ENCODE results near the gene TRPV4.

The TRPV4 gene

GRCh38 chr12:109768901-109769670 is 64.1 kb downstream of the TRPV4 start:
- TF ChIP-seq MYC (IDR thresholded peaks at IDR 0.05; ENCODE audit: low read depth, low read length) (no peak), POLR2A (IDR thresholded peaks at IDR 0.05; ENCODE audit: extremely low read depth, insufficient read length) (no peak), MAX (IDR thresholded peaks at IDR 0.05; ENCODE audit: low read depth, low read length) (no peak)
- TF ChIP-seq, protein P1, sequence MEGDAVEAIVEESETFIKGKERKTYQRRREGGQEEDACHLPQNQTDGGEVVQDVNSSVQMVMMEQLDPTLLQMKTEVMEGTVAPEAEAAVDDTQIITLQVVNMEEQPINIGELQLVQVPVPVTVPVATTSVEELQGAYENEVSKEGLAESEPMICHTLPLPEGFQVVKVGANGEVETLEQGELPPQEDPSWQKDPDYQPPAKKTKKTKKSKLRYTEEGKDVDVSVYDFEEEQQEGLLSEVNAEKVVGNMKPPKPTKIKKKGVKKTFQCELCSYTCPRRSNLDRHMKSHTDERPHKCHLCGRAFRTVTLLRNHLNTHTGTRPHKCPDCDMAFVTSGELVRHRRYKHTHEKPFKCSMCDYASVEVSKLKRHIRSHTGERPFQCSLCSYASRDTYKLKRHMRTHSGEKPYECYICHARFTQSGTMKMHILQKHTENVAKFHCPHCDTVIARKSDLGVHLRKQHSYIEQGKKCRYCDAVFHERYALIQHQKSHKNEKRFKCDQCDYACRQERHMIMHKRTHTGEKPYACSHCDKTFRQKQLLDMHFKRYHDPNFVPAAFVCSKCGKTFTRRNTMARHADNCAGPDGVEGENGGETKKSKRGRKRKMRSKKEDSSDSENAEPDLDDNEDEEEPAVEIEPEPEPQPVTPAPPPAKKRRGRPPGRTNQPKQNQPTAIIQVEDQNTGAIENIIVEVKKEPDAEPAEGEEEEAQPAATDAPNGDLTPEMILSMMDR (IDR thresholded peaks at IDR 0.05; ENCODE audit: low read depth, low read length): no peak
- no peak for DNase-seq (ENCODE audit: low read depth)
- no peak overlapping the region for H3K4me3 ChIP-seq (ENCODE audit: low read depth, low read length)

GRCh38 chr12:109767991-109768900 is 65.0 kb downstream of the TRPV4 start:
- H3K4me3 ChIP-seq (ENCODE audit: low read depth, low read length): no peak overlapping the region
- TF ChIP-seq, protein P1 (IDR thresholded peaks at IDR 0.05; ENCODE audit: low read depth, low read length): no peak
- TF ChIP-seq MYC (IDR thresholded peaks at IDR 0.05; ENCODE audit: low read depth, low read length) (no peak), MAX (IDR thresholded peaks at IDR 0.05; ENCODE audit: low read depth, low read length) (no peak), POLR2A (IDR thresholded peaks at IDR 0.05; ENCODE audit: extremely low read depth, insufficient read length) (no peak)
- DNase-seq (ENCODE audit: low read depth): no peak

DNA sequence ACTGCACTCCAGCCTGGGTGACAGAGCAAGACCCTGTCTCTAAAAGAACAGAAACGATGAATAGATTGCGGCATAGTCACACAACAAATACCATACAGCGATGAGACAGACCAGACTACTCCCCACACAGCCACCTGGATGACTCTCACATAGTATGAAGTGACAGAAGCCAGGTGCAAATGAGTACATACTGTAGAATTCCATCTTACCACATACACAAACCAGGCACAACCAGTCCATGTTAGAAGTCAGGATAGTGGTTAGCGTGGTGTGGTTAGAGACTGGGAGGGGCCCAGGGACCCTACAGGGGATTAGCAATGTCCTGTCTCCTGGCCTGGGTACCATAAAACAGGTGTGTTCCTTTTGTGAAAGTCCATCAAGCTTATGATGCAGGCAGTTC is 65.7 kb downstream of the TRPV4 start:
- H3K4me3 ChIP-seq (ENCODE audit: low read depth, low read length): no peak overlapping the region
- TF ChIP-seq, protein P1 (IDR thresholded peaks at IDR 0.05; ENCODE audit: low read depth, low read length): no peak
- TF ChIP-seq MAX (IDR thresholded peaks at IDR 0.05; ENCODE audit: low read depth, low read length) (no peak), MYC (IDR thresholded peaks at IDR 0.05; ENCODE audit: low read depth, low read length) (no peak), POLR2A (IDR thresholded peaks at IDR 0.05; ENCODE audit: extremely low read depth, insufficient read length) (no peak)
- DNase-seq (ENCODE audit: low read depth): no peak

GRCh38 chr12:109766251-109766778 is 66.9 kb downstream of the TRPV4 start:
- TF ChIP-seq, protein P1 (IDR thresholded peaks at IDR 0.05; ENCODE audit: low read depth, low read length): no peak
- TF ChIP-seq MAX (IDR thresholded peaks at IDR 0.05; ENCODE audit: low read depth, low read length): no peak
- H3K4me3 ChIP-seq (ENCODE audit: low read depth, low read length): no peak overlapping the region
- DNase-seq (ENCODE audit: low read depth): no peak

- TF ChIP-seq, protein P1 (IDR thresholded peaks at IDR 0.05; ENCODE audit: low read depth, low read length): no peak
- TF ChIP-seq POLR2A (IDR thresholded peaks at IDR 0.05; ENCODE audit: extremely low read depth, insufficient read length): no peak
- no peak for TF ChIP-seq MAX (IDR thresholded peaks at IDR 0.05; ENCODE audit: low read depth, low read length)
- TF ChIP-seq MYC (IDR thresholded peaks at IDR 0.05; ENCODE audit: low read depth, low read length): no peak
- H3K4me3 ChIP-seq (ENCODE audit: low read depth, low read length): no peak overlapping the region
- no peak for DNase-seq (ENCODE audit: low read depth)
Observed at GRCh38 chr12:109765446-109765810, 67.8 kb downstream of the TRPV4 start.

All from NB4 (cell line).